Measurements from ENCODE around the gene QTRT2.

The QTRT2 gene

GRCh38 chr3:114076711-114077110 is 20.2 kb downstream of the QTRT2 start:
- TF ChIP-seq CTCF (IDR thresholded peaks at IDR 0.05; ENCODE audit: low read depth, low read length): no peak
- no peak overlapping the region for H3K4me3 ChIP-seq (ENCODE audit: low read depth, low read length)

- H3K4me3 ChIP-seq (ENCODE audit: low read depth, low read length): no peak overlapping the region
- TF ChIP-seq CTCF (IDR thresholded peaks at IDR 0.05; ENCODE audit: low read depth, low read length): no peak
Measured at GRCh38 chr3:114078126-114078525, 21.6 kb downstream of the QTRT2 start.

- no peak for TF ChIP-seq CTCF (IDR thresholded peaks at IDR 0.05; ENCODE audit: low read depth, low read length)
- H3K4me3 ChIP-seq (ENCODE audit: low read depth, low read length): peak overlapping the region; percentile 43
Measured at GRCh38 chr3:114079761-114080160, 23.2 kb downstream of the QTRT2 start.

GRCh38 chr3:114080201-114080600 is 23.7 kb downstream of the QTRT2 start:
- peak overlapping the region; percentile 43 for H3K4me3 ChIP-seq (ENCODE audit: low read depth, low read length)
- no peak for TF ChIP-seq CTCF (IDR thresholded peaks at IDR 0.05; ENCODE audit: low read depth, low read length)

- H3K4me3 ChIP-seq (ENCODE audit: low read depth, low read length): no peak overlapping the region
- TF ChIP-seq CTCF (IDR thresholded peaks at IDR 0.05; ENCODE audit: low read depth, low read length): no peak
Measured at GRCh38 chr3:114081037-114081436, 24.5 kb downstream of the QTRT2 start.

GRCh38 chr3:114083112-114083511 is 26.6 kb downstream of the QTRT2 start:
- no peak for TF ChIP-seq CTCF (IDR thresholded peaks at IDR 0.05; ENCODE audit: low read depth, low read length)
- H3K4me3 ChIP-seq (ENCODE audit: low read depth, low read length): no peak overlapping the region

GRCh38 chr3:114086356-114086755 is 29.8 kb downstream of the QTRT2 start:
- no peak overlapping the region for H3K4me3 ChIP-seq (ENCODE audit: low read depth, low read length)
- no peak for TF ChIP-seq CTCF (IDR thresholded peaks at IDR 0.05; ENCODE audit: low read depth, low read length)
